Kidney tubule cell (primary cell): Measurements from ENCODE around the gene IL17D.
"Not testable (repeated sequence)": the region's sequence is repeated elsewhere in the genome, so short reads cannot be mapped to it uniquely, and the experiment has no call there.

Source experiments
- DNase-seq: peaks from one replicate; pipeline ENCODE4 v3.0.0-alpha.2; 2018; ENCODE audit warnings: low spot score

The IL17D gene

DNA sequence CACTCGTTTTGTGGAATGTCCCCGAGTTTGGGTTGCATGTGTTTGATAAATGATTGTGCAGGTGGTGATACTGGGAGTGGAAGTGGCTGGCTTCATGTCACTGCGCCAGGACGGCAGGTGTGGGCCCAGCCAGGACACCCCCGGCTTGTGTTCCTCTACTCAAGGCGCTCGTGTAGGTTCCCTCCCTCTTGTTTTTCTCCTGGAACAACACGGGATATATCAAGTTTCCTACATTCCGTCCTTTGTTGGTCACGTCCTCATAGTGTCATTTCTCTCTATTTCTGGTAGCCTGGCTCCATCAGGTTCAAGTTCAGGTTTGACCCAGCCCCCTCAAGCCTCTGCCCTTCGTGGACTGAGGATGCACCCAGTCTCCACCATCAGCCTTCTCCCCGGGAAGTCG, 16.3 kb downstream of the IL17D start:
- DNase-seq = no peak

DNA sequence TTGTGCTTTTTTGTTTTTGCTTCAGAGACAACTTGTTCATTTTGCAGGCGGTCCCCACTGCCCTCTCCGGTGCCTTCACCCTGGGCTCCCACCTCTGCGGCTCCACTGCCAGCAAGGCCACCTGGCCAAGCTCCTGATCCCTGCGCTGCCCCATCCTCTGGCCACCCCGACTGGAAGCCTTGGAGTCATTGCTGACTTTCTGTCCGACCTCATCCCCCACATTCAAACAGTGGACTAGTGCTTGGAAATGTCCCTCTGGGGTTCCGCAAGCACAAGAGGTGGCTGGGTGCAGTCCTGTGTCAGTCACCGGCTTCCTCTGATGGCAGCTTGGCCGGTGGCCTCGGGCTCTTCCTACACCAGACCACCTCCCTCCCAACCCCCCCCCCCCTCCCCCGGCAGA, 17.0 kb downstream of the IL17D start:
- DNase-seq = no peak

DNA sequence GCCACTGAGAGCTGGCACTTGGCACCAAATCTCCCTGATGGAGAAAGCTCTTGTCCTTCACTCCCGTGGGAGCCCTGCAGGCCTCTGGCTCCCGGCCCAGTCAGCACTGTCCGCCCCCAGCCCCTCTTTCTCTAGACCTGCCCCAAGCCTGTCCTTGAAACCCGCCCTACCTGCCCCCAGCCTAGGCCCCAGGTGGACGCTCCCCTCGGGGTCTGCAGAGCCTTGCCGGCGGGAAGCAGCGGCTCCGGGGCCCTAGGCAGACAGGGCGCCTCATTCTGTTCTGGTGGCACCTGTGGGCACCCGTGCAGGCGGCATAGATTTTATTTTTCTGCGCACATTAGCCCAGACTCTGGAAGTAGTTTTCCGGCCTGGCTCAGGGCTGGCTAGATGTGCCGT, 17.6 kb downstream of the IL17D start:
- no peak for DNase-seq

DNA sequence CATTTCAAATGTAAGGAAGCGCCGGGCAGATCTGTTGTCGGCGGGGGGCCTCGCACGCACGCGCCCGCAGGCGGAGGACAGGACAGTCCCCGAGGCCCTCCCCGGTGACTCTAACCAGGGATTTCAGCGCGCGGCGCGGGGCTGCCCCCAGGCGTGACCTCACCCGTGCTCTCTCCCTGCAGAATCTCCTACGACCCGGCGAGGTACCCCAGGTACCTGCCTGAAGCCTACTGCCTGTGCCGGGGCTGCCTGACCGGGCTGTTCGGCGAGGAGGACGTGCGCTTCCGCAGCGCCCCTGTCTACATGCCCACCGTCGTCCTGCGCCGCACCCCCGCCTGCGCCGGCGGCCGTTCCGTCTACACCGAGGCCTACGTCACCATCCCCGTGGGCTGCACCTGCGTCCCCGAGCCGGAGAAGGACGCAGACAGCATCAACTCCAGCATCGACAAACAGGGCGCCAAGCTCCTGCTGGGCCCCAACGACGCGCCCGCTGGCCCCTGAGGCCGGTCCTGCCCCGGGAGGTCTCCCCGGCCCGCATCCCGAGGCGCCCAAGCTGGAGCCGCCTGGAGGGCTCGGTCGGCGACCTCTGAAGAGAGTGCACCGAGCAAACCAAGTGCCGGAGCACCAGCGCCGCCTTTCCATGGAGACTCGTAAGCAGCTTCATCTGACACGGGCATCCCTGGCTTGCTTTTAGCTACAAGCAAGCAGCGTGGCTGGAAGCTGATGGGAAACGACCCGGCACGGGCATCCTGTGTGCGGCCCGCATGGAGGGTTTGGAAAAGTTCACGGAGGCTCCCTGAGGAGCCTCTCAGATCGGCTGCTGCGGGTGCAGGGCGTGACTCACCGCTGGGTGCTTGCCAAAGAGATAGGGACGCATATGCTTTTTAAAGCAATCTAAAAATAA, 18.2 kb downstream of the IL17D start:
- DNase-seq = peak; percentile 51

GRCh38 chr13:20727856-20728255, 24.4 kb downstream of the IL17D start:
- DNase-seq = no peak

GRCh38 chr13:20728579-20729311, 25.2 kb downstream of the IL17D start:
- DNase-seq = no peak

GRCh38 chr13:20729633-20730585, 26.4 kb downstream of the IL17D start:
- DNase-seq = no peak

GRCh38 chr13:20738616-20739015, 35.1 kb downstream of the IL17D start:
- no peak for DNase-seq

DNA sequence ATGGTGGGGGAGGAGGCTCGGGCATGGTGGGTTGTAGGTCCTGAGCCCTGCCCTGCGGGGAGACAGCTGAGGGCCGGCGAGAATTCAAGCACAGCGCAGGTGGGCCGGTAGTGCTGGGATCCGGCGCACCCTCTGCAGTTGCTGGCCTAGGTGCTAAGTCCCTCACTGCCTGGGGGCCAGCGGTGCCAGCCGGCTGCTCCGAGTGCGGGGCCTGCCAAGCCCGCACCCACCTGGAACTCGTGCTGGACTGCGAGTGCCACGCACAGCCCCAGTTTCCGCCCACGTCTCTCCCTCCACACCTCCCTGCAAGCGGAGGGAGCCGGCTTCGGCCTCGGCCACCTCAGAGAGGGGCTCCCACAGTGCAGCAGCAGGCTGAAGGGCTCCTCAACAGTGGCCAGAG, 36.5 kb downstream of the IL17D start:
- DNase-seq = no peak

GRCh38 chr13:20743830-20744404, 40.4 kb downstream of the IL17D start:
- not testable (repeated sequence) for DNase-seq

DNA sequence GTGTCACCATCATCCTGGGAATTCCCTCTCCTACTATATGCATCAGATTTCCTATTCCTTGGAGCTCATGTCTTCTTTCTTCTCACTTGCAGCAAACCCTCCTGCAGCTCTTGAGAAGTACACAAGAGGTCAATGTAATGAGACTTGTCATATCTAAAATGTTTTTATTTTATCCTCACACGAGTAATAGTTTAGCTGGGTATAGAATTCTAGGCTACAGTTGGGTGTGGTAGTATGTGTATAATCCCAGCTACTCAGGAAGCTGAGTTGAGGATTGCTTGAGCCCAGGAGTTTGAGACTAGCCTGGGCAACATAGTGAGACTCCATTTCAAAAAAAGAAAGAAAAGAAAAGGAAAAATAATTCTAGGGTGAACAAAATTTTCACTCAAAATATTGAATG, 45.9 kb downstream of the IL17D start:
- no peak for DNase-seq

DNA sequence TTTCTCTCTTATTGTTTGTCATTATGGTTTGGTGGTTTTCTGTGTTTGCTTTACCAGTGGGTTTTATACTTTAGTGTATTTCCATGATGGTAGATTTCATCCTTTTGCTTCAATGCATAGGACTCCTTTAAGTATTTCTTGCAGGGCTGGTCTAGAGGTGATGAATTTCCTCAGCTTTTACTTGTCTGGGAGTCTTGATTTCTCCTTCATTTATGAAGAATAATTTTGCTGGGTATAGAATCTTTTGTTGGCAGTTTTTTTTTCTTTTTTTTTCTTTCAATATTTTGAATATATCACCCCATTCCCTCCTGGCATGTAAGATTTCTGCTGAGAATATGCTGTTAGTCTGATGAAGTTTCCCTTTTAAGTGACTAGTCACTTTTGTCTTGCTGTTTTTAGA, 50.5 kb downstream of the IL17D start:
- DNase-seq = no peak

- no peak for DNase-seq
These were observed 57.4 kb downstream of the IL17D start for GRCh38 chr13:20760872-20761271.

DNA sequence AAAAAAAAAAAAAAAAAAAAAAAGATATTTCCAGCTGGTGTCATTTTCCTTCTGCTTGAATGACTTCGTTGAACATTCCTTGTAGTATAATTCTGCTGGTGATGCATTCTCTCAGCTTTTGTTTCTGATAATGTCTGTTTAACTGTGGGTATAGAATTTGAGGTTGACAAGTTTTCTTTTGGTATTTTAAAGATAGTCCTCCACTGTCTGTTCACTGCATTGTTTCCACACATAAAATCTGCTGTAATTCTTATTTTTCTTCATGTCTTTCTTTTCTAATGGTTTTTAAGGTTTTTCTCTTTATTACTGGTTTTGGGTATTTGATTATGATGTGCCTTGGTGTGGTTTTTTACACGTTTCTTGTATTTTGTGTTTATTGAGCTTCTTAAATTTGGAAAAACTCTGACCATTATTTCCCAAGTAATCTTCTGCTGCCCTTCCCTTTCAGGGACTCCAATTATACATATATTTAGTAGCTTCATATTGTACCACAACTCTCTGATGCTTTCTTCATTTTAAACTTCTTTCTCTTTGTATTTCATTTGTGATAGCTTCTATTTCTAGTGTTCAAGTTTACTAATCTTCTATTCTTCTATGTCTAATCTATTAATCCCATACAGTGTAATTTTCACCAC, 63.9 kb downstream of the IL17D start:
- DNase-seq = no peak

DNA sequence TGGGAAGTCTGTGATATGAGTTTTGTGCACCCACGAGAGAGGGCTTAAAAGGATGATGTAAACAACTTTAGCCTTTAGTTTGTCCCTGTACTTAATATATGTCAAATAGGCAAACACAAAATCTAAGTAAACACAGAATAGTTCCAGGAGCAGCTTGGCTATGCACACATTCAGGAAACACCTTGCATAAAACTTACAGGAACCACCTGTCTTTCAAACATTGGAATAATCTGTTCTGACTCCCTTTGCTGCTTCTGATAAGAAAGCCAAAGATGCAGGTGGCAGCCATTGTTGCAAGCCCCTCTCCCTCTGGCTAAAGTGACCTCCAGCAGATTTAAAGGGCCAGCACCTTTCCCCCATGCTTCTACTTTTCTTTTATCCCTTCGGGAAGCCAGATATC, 65.6 kb downstream of the IL17D start:
- no peak for DNase-seq

DNA sequence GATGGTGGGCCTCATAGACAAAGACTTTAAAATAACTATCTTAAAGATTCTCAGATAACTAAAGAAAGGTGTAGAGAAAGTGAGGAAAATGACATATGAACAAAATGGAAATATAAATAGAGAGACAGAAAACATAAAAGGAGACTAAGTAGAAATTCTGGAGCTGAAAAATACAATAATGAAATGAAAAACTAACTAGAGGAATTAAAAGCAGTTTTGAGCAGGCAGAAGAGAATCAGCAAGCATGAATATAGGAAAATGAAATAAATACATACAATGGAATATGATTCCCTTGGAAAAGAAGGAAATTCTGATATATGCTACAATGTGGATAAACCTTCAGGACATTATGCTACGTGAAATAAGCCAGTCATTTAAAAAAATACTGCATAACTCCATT, 66.3 kb downstream of the IL17D start:
- no peak for DNase-seq
